PC-9 (cell line): Measurements from ENCODE around the gene ZFYVE26. TPM values are rescaled to one million over a fixed set of nuclear protein-coding genes. Genes with fewer than 3 reads are reported as not detected.

ENCODE experiments used
- BruUV-seq: library from RNA; stranded (reverse); fragments of 400-500 nt; replicated peaks from 2 replicates; lab custom pipeline; 2021; lab: Mats Ljungman, UMichigan
- CTCF ChIA-PET: fragments of 300-600 bp; sonication (Branson Sonifier 250); formaldehyde crosslinking; loops from one replicate; lab custom pipeline; 2022; ENCODE audit warnings: antibody characterized with exemption; lab: Charles Lee
- POLR2A ChIA-PET: fragments of 300-600 bp; sonication (Branson Sonifier 250); formaldehyde crosslinking; loops from one replicate; lab custom pipeline; 2022; ENCODE audit warnings: antibody characterized with exemption; ENCODE audit not compliant: unreplicated experiment; lab: Charles Lee
- DNase-seq, 2 experiments: peaks; one replicate each; pipeline versions ENCODE4 v3.0.0 to v3.0.0-alpha.2; 2015 to 2022; ENCODE audit warnings: mixed read lengths in 1 of 2
- H2AFZ ChIP-seq: fragments of 200-600 bp; sonication (generic); 2 replicates; pipeline ENCODE4 v1.8.1; 2017; ENCODE audit warnings: antibody characterized with exemption
- H3F3A ChIP-seq: fragments of 200-600 bp; sonication (generic); 2 replicates; pipeline ENCODE4 v1.8.1; 2017; ENCODE audit warnings: antibody characterized with exemption, mild to moderate bottlenecking, low read depth; ENCODE audit not compliant: insufficient read depth
- H3K27ac ChIP-seq: fragments of 200-600 bp; sonication (generic); 2 replicates; pipeline ENCODE4 v1.6.1; 2016; ENCODE audit warnings: mixed run types
- H3K27me3 ChIP-seq: fragments of 200-600 bp; sonication (generic); 2 replicates; pipeline ENCODE4 v1.6.1; 2016; ENCODE audit warnings: low read depth, mixed run types; ENCODE audit not compliant: insufficient read depth
- H3K36me3 ChIP-seq: fragments of 200-600 bp; sonication (generic); 2 replicates; pipeline ENCODE4 v1.6.1; 2016; ENCODE audit warnings: low read depth, mixed run types
- H3K4me1 ChIP-seq: fragments of 200-600 bp; sonication (generic); replicated peaks from 2 replicates; pipeline ENCODE4 v1.6.1; 2016; ENCODE audit warnings: mixed run types; ENCODE audit not compliant: insufficient read depth
- H3K4me2 ChIP-seq: fragments of 200-600 bp; sonication (generic); 2 replicates; pipeline ENCODE4 v1.6.1; 2017; ENCODE audit warnings: mixed run types
- H3K4me3 ChIP-seq: fragments of 200-600 bp; sonication (generic); 2 replicates; pipeline ENCODE4 v1.6.1; 2016; ENCODE audit warnings: mixed run types
- H3K79me2 ChIP-seq: fragments of 200-600 bp; sonication (generic); 2 replicates; pipeline ENCODE4 v1.6.1; 2017; ENCODE audit warnings: low read depth, mixed run types
- H3K9me2 ChIP-seq: fragments of 200-600 bp; sonication (generic); 2 replicates; pipeline ENCODE4 v1.8.1; 2017; ENCODE audit warnings: mild to moderate bottlenecking; ENCODE audit not compliant: insufficient read depth
- H3K9me3 ChIP-seq: fragments of 200-600 bp; sonication (generic); 2 replicates; pipeline ENCODE4 v1.8.1; 2016; ENCODE audit warnings: low read depth; ENCODE audit not compliant: insufficient read depth
- H4K20me1 ChIP-seq: fragments of 200-600 bp; sonication (generic); 2 replicates; pipeline ENCODE4 v1.8.1; 2017; ENCODE audit not compliant: insufficient read depth
- CTCF ChIP-seq: fragments of 200-600 bp; sonication (generic); conservative IDR thresholded peaks from 2 replicates; pipeline ENCODE4 v1.6.1; 2017; ENCODE audit warnings: mixed run types, antibody characterized with exemption, mild to moderate bottlenecking, moderate library complexity
- EZH2 ChIP-seq: fragments of 200-600 bp; sonication (generic); IDR thresholded peaks from 2 replicates; pipeline ENCODE4 v1.8.0; 2017; ENCODE audit warnings: antibody characterized with exemption, low read depth
- intact Hi-C: fragments of 100-400 bp; cut with micrococcal nuclease; formaldehyde crosslinking; loops from one replicate; pipeline ENCODE4 v1.10.0; 2022; ENCODE audit not compliant: unreplicated experiment
- total RNA-seq: library from RNA; stranded (reverse); gene quantifications from 2 replicates; pipeline ENCODE4 v1.2.3, GENCODE V29; 2021

The ZFYVE26 gene
- total RNA-seq, 1 experiment from 2014 or later = 19.2 TPM

DNA sequence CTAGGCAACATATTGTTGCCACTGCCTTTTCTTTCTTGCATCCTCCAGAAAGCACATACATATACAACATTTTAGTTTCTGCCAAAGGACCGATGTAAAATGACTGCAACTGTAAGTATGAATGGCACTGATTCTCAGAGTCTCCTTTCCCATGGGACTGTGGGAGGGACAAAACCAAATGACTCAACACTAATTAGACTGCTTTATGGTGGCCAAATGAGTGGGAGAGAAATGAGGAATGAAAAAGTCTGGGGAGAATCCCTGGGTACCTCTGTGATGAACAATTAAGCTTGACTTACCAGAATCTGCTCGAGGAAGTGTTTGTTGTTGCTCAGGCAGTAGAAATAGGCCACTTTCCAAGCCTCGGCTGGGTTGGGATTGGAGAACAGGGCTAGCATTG is 10.1 kb downstream of the ZFYVE26 start:
- H3K4me3 ChIP-seq = no peak overlapping the region
- no peaks in the 10 kb centered on the region for H3F3A ChIP-seq
- TF ChIP-seq CTCF (no peak), EZH2 (no peak)
- no peak overlapping the region for H2AFZ ChIP-seq
- H3K79me2 ChIP-seq = no peaks in the 10 kb centered on the region
- BruUV-seq = no TSS peak
- H3K27me3 ChIP-seq = no peaks in the 10 kb centered on the region
- CTCF ChIA-PET = no interaction called here
- H3K4me1 ChIP-seq = no peaks in the 10 kb centered on the region
- no peaks in the 10 kb centered on the region for H4K20me1 ChIP-seq
- H3K9me2 ChIP-seq = no peaks in the 10 kb centered on the region
- POLR2A ChIA-PET = no interaction called here
- H3K36me3 ChIP-seq = peaks cover 4% of the 10 kb centered on the region; the same call in 1 of the 2 replicates
- no peak overlapping the region for H3K4me2 ChIP-seq
- no peaks in the 10 kb centered on the region for H3K9me3 ChIP-seq
- H3K27ac ChIP-seq = no peak overlapping the region
- intact Hi-C loops = no loop called here
- DNase-seq = no peak

DNA sequence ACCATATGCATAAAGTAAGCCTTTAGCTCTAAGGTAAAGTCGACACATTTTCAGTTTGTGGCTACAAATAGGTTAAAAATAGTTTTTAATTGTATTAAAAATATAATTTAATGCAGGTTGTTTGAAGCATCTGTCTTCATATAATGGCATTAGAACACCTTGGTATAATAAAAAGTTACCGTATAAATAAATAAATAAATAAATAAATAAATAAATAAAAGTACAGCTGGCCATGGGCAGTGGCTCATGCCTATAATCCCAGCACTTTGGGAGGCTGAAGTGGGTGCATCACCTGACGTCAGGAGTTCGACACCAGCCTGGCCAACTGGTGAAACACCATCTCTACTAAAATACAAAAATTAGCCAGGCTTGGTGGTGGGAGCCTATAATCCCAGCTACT is 15.6 kb downstream of the ZFYVE26 start:
- POLR2A ChIA-PET = no interaction called here
- H3K4me1 ChIP-seq = no peaks in the 10 kb centered on the region
- no peak overlapping the region for H3K4me2 ChIP-seq
- no peaks in the 10 kb centered on the region for H3K27me3 ChIP-seq
- H4K20me1 ChIP-seq = no peaks in the 10 kb centered on the region
- no peak overlapping the region for H2AFZ ChIP-seq
- no peak overlapping the region for H3K27ac ChIP-seq
- intact Hi-C loops = no loop called here
- DNase-seq = no peak
- H3K9me3 ChIP-seq = no peaks in the 10 kb centered on the region
- no peaks in the 10 kb centered on the region for H3F3A ChIP-seq
- CTCF ChIA-PET = no interaction called here
- TF ChIP-seq CTCF (no peak), EZH2 (no peak)
- BruUV-seq = no TSS peak
- no peaks in the 10 kb centered on the region; the same call in 1 of the 2 replicates for H3K36me3 ChIP-seq
- no peaks in the 10 kb centered on the region for H3K9me2 ChIP-seq
- no peaks in the 10 kb centered on the region for H3K79me2 ChIP-seq
- H3K4me3 ChIP-seq = no peak overlapping the region

DNA sequence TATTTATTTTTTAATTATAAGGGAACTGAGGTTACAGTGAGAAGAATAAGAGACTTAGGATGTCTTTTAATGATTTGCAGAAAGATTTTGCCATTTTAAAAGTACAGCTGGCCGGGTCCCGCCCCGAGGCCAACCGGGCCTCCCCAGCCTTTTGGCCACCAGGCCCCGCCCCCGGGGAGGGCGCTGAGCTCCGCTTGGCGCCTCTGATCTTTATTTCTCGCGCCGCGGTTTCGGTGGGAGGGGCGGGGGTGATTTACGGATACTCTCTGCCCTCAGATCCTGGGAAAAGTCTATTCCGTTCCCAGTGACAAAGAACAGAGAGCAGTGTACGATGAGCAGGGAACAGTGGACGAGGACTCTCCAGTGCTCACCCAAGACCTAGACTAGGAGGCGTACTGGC is 17.7 kb downstream of the ZFYVE26 start:
- Histone ChIP-seq H3K27ac (no peak overlapping the region), H4K20me1 (no peaks in the 10 kb centered on the region), H2AFZ (no peak overlapping the region), H3K9me3 (no peaks in the 10 kb centered on the region), H3K9me2 (no peaks in the 10 kb centered on the region), H3K4me2 (no peak overlapping the region), H3K79me2 (no peaks in the 10 kb centered on the region), H3F3A (no peaks in the 10 kb centered on the region), H3K4me3 (no peak overlapping the region), H3K36me3 (no peaks in the 10 kb centered on the region), H3K27me3 (no peaks in the 10 kb centered on the region), H3K4me1 (no peaks in the 10 kb centered on the region)
- no TSS peak for BruUV-seq
- DNase-seq = no peak
- POLR2A ChIA-PET = no interaction called here
- CTCF ChIA-PET = no interaction called here
- TF ChIP-seq EZH2 = no peak
- TF ChIP-seq CTCF = no peak
- intact Hi-C loops = no loop called here
